Stimulated activated CD4-positive, alpha-beta T cell treated with anti-CD3 and anti-CD28 coated beads, Interleukin-2, amount 100 ng/mL, for 4 hours (primary cell): ENCODE measurements around the gene ARHGAP42.
"Not testable (repeated sequence)": the region's sequence is repeated elsewhere in the genome, so short reads cannot be mapped to it uniquely, and the experiment has no call there.

ENCODE experiments used
- DNase-seq: peaks from one replicate; pipeline ENCODE4 v3.0.0-alpha.2; 2020; ENCODE audit warnings: low read depth

Gene ARHGAP42

DNA sequence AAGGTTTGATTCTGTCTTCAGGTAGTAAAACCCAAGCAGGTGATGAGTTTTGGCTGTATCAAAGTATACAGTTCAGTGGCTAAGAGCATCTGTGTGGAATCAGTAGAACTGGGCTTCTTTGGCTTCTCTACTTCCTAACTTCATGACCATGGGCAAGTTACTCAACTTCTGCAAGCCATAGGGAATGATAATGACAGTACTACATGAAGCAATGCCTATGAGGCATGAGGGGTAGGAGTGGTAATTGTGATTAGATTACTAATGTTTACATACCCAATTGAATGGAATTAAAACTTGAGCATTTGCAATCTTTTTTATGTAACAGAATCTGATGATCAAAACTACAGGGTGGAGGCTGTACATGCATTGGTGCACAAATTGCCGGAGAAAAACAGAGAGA is 278.3 kb downstream of the ARHGAP42 start:
- no peak for DNase-seq

DNA sequence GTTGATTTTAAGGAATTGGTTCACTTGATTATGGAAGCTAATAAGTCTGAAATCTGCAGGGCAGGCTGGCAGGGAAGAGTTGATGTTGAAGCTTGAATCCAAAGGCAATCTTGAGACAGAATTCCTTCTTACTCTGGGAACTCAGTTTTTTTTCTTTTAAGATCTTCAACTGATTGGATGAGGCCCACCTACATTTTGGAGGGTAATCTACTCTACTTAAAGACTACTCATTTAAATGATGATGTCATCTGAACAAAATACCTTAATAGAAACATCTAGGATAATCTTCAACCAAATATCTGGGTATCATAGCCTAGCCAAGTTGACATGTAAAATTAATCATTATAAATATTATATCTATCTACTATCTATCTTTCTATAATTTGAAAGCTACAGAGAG is 279.3 kb downstream of the ARHGAP42 start:
- DNase-seq = no peak

DNA sequence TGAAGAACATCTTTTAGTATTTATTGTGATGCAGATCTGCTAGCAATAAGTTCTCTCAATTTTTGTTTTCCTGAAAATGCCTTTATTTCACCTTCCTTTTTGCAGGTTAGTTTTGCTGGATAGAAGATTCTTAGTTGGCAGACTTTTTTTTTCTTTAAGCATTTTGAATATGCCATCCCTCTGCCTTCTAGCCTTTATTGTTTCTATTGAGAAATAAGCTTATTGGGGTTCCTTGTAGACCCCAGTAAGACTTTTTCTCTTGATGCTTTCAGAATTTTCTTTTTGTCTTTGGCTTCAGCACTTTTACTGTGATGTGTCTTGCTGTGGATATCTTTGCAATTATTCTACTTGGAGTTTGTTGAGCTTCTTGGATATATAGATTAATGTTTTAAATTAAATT is 281.9 kb downstream of the ARHGAP42 start:
- no peak for DNase-seq

DNA sequence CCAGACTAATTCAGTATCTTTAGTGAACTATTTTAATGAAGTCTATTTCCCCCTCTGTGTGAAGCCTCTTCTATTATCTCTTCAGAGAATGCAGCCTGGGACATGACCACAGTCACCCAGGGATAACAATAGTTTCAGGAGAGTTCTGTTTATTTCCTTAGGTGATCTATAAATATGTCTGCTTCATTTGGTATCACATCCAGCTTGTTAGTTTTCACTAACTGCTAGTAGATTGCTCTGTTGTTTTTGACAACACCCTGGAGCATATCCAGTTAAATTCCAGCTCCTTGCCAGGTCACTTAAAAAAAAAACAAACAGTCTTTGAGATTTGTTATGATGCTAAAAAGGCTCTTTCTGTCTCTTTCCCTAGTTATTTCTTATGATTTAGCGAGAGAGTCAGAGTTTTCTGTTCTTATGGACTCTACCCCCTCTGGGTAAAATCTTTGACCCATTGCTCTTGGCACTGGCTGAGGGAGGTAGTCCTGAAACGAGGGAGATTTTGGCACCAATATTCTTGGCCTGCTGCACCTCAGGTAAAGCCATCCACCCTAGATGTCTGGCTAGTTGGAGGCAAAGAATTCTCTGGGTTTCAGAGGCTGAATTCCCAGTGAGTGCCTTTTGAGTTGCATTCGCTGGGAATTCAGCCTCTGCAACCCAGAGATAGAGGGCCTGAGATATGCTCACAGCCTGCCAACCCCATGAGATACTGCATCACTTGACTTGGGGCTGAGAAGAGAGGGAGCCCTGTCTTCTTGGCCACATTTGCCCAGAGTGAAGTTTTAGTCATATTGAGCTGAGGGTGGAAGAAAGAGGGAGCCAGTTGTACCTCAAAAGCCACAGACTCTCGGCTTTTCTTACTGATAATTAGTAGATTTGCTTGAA is 283.4 kb downstream of the ARHGAP42 start:
- no peak for DNase-seq

DNA sequence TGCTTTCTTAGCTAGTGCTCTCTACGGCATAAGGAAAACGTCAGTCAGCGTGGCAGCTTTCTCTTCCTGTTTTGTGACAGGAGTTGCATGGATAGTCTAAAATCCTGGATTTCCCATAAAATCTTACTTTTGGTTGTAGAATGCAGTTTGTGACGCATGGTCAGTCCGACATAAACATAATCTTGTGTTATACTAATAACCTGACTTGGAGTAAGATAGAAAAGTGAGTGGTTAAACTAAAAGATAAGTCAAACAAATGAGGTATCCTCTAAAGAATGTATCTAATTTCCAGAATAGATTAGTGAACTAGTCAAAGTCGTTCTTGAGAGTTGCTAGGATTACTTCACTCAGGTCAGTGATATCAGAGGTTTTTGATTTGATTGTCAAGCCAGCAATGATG is 285.0 kb downstream of the ARHGAP42 start:
- no peak for DNase-seq

DNA sequence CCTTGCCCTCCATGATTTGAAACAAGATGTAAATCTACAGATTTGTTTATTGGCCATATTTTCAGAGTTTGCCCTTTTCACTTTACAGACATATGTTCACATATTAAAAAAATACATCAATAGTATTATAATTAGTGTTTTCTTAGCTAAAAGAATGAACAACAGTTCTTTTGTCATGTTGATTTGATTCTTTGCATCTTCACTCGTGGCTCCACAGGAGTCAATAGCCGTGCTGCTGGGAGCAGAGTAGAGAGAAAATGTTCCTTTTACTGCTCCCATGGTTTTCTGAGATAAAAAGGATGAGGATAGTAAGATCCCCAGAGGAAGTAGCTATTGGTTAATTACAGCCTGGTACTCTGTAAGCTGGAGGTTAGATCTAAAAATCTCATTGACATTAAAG is 291.4 kb downstream of the ARHGAP42 start:
- no peak for DNase-seq

DNA sequence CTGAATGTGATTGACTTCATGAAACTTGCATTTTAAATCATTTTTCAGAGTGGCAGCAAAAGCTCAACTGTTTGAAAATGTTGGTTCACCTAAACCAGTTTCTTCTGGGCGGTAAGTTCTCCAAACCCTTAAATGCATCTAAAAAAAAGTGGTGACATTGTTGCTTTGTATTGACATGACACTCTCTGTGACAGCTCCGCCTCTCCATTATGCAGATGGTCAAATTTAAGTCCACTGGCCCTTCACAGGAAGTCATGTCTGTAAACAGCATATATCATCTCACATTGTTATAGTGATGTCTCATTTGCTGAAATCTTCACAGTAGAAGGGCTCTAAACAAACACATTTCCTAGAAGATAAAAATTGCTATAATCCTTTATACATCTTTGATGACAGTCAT is 291.9 kb downstream of the ARHGAP42 start:
- no peak for DNase-seq

DNA sequence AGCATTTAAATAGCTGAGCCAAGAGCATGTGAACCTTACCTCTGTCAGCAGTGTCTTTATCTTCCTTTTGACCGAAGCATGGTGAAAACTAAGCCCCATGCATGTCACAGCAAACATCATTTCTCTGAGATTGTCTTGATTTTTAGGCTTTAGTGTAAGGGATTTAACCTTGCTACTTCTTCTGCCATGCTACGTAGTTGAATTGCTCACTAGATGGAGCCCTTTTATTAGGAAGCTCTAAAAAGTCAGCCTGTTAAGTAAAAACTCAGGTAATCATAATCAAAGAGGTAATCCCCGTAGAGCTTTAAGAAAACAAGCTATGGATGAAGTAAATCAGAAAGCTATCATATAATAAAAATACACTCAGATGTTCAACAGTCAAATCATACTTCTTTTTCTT is 293.1 kb downstream of the ARHGAP42 start:
- no peak for DNase-seq

DNA sequence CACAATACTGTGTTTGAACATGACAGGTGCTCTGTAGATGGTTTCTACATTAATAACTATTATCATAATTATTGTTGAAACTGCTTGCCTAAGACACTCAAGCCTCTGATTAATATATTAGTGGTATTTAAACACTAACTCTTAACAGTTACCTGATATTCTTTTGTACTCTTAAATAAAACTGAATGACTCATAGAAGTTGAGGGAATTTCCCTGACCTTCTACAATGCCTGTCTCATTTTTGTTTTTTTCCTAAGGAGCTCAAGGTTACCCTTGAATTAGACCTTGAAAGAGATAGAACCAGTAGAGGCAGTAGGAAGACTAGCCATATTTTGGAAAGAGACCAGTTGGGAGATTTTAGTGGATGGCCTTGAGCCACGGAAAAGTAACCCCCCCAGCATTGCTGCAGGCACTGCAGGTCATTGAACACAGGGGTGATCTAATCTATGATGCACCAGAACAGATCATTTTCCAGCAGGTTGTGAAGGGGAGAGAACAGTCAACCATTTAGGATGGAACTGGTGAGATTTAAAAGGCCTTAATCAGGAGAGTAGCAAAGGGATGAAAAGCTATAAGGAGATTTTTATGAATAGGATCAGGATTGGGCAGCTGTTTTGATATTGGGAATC is 294.2 kb downstream of the ARHGAP42 start:
- no peak for DNase-seq

DNA sequence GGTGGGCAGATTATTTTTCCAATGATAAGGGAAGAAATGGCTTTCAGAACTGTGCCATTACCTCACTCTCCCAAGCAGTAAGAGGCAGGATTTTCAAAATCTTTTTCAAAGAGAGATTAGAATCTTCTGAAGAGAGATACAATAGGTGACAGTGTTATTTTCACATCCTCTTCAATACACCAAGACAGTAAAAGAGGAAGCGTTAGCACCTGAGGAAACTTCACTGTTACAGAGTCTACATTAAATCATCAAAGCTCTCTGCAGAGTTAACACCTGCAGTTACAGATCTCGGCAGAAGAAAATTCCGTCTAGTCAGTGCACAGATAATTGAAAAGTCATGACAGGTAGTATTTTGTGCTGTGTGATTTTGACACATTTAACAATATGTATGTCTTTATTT is 297.6 kb downstream of the ARHGAP42 start:
- DNase-seq = no peak

DNA sequence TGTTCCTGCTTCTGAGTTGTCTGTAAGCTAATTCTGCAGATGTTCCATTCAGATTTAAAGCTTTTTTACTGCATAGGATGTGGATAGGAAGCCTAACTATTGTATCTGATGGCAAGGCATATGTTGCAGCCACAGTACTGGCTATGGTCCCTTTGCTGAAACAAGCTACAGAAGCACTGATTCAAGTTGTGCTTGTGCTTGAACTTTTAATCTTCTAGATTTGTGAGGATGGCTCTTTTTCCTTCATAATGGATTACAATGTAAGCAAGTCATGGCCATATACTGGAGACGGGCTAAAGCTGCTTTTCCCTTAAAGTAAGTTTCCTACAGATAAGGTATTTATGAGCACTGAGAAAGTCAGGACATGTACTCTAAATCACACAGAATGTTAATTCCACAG is 303.8 kb downstream of the ARHGAP42 start:
- DNase-seq = no peak

DNA sequence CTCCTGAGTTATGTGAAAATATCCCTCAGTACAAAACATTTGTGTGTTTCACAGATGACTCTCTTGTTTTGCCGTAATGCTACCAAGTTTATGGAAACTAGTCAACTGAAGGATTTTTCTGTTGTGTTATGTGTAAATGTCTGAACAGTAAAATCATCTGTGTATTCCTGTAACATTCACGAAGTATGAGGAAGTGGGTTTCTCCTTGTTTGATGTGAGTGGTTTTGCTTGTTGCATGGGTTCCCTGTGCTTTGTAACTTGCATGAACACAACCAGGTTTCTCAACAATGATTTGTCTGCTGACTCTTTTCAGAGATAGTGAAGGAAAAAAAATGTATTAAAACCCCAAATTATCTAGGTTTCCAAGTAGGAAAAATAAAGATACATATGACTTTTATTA is 304.5 kb downstream of the ARHGAP42 start:
- no peak for DNase-seq

DNA sequence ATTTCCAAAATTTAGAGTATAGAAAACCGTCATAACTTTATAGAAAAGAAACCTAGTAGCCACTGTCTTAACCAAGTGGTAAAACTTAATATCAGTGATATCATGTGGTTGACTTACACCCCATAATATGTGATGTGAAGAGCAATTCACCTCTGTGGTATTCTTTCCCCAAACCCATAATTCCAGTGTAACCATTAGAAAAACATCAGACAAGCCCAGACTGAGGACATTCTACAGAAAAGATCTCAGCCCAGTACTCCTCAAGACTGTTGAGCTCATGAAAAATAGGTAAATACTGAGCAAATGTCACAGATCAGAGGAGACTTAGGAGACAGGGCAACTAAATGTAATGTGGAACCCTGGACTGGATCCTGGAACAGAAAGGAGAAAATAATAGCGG is 307.9 kb downstream of the ARHGAP42 start:
- no peak for DNase-seq

DNA sequence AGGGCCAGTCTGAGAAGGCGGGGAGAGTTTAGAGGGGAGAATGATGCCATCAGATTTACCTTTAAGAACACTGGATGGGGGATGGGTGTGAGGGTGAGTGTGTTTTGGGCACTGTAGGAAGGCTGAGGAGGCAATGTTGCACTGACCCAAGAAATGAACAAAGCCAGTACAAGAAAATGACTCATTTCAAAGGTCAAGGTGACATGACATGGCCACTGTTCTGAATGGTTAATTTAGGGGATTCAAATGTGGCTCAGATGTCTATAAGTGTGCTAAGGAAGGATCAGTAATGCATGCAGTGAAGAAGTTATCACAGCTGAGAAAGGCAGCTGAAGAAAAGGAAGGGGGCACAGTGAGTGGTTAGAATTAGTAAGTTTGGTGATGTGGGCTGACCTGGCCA is 312.7 kb downstream of the ARHGAP42 start:
- no peak for DNase-seq

DNA sequence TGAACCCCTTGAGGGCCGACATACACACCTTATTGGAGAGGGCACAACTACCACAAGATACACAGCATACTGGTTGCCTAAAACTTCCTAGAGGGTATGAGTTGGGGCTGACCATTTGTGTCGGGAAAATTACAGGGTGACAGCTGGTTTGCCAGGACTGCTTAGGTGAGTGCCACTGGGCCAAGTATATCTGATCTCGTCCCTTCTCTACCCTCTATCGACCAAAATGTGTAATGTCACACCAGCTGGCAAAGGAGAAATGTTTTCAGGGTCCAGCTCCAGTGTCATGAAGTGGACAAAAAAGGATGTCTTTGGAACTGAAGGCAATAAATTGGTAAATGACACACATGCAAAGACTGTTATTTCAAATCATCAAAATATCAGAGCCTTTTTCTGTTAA is 316.4 kb downstream of the ARHGAP42 start:
- no peak for DNase-seq

DNA sequence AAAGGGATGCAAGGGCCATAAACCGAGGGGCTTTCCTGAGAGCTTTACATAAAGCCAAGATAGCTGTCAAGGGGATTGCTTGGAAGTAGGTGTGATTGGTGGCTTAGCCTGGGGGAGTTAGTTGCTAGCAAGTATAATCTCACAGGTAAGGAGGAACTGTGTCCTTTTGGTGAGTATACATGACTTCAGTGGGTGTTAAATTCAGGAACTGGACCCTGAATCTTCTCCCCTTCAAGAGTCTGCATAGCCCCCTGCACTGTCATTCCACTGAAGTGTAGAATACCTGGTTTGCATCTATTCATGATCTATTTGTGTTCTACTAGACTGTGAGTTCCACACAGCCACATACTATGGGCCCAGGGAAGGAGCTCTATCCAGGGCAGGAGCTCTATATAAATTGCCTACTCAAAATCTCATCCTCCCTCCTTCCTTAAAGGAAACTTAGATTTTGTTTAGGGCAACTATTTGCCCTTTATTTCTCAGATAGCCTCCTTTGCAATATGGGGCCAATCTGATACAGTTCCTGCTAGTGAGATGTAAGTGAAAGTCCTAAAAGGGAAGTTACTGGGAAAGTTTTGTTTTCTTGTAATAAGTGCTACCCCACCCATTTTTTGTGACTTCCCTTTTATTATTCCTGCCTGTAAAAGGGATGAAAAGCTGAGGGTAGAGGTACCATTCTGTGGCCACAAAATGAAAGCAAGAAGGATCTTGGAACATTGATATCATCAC is 322.0 kb downstream of the ARHGAP42 start:
- no peak for DNase-seq

DNA sequence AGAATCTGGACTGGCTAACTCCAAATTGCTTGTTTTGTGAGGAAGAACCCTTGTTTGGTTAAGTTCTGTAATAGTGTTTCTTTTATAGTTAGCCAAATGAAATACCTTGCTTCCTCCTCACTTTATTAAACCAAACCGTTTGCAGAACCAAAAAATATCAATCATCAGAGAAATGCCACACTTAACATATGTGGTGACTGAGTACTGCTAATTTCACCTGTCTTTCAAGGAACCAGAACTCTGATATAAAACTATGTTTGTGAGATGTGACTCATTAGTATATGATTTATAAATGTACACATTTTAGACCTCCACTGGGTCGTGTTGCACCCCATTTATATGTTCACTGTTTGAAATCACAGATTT is 322.6 kb downstream of the ARHGAP42 start:
- no peak for DNase-seq

DNA sequence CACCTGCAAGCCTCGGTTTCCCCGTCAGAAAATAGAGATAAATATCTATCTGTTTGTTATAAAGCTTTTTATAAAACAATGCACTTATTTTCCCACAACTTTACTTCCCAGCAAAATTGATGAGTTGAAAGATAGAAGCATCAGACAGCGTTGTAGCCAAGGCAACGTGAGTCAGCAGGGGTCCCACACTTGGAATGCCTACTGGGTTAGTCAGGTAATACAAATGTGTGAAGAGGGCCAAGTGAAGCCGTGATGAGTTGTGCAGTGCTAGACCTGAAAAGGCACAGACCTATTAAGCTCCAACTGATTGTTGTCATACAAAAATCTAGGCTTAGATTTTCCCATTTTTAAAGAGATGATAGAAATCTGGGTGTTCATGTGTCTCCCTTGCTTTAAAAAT is 323.8 kb downstream of the ARHGAP42 start:
- DNase-seq = no peak

DNA sequence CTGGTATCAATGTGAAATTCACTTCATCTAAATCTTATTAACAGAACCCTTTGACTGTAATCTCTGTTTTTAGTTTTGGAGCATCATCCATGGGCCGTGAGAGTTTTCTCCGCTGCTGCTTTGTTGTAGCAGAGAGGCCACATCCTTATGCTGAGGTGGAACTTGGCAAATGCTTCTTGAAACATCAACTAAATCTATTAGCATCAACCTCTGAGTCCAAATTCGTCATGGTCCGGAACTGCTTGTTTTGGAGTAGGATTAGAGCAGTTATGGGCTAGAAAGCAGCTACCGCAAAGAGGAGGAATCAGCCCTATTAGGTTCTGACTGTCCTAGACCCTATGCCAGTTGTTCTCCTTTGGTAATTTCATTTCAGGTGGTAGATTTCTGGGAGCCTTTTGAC is 324.8 kb downstream of the ARHGAP42 start:
- no peak for DNase-seq

DNA sequence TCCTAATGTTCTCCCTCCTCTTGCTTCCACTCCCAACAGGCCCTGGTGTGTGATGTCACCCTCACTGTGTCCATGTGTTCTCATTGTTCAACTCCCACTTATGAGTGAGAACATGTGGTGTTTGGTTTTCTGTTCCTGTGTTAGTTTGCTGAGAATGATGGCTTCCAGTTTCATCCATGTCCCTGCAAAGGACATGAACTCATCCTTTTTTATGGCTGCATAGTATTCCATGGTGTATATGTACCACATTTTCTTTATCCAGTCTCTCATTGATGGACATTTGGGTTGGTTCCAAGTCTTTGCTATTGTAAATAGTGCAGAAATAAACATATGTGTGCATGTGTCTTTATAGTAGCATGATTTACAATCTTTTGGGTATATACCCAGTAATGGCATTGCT is 326.6 kb downstream of the ARHGAP42 start:
- not testable (repeated sequence) for DNase-seq

DNA sequence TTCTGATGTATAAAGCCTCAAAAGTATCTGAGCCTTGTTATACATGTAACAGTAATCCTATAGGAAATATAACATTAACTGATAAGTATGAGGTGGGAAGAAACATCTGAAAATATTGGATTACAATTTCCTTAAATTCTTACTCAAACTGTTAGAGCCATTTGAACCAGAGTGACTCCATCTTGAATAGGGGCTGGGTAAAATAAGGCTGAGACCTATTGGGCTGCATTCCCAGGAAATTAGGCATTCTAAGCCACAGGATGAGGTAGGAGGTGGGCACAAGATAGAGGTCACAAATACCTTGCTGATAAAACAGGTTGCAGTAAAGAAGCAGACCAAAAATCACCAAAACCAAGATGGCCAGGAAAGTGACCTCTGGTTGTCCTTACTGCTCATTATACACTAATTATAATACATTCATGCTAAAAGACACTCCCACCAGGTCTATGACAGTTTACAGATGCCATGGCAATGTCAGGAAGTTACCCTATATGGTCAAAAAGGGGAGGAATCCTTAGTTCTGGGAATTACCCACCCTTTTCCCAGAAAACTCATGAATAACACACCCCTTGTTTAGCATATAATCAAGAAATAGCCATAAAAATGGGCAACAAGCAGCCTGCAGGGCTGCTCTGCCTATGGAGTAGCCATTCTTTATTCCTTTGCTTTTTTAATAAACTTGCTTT is 327.7 kb downstream of the ARHGAP42 start:
- DNase-seq = no peak

DNA sequence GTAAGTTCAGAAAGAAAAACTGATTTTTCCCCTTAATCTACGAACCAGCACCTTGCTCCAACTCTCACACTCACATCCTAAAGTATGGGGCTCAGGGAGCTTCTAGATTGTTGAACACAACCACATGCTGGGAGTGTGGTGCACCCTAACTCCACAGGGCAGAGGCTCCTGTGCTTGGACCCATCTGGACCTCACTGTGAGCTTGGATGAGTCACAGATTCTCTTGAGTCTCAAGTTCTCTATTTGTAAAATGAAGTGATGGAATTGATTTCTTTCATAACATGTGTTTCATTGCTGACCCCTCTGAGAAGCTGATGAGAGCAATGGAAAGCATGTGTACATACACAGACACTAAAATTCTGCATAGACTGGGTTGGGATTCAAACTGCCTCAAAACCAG is 332.8 kb downstream of the ARHGAP42 start:
- DNase-seq = no peak

DNA sequence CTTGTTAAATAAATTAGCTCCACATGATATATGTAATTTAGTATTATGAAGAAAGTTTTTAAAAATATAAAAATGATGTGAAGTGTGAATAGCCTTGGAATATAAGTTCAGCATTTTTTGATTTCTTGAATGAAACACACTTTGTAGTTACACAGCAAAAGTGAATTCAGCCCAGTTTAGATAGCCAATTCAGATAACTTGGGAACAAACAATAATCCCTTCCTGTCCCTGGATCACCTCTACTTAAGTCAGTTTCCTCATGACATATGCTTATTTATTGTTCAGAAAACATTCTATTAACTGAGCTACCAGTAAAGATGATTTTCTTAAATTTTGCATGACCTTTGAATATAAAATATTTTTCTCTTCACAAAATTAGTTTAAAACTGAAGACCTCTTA is 335.2 kb downstream of the ARHGAP42 start:
- DNase-seq = no peak
